Stomach (tissue), 4 donors: ENCODE results near the gene CTNND1.

Experiments
- EP300 ChIP-seq: sonication (generic); formaldehyde crosslinking; IDR thresholded peaks from one replicate; pipeline ENCODE4 v1.6.1; 2017; ENCODE audit warnings: antibody characterized with exemption
- POLR2A ChIP-seq, 4 donors: fragments of 450-650 bp; IDR thresholded peaks; one replicate each; pipeline ENCODE4 v1.6.1; 2016; ENCODE audit warnings: antibody characterized with exemption in 4 of 4, control low read depth in 2 of 4, mild to moderate bottlenecking in 1 of 4, moderate library complexity in 1 of 4
- POLR2AphosphoS5 ChIP-seq, 3 donors: sonication (generic); formaldehyde crosslinking; IDR thresholded peaks; one replicate each; pipeline ENCODE4 v1.6.1; 2016; ENCODE audit warnings: antibody characterized with exemption in 3 of 3
- TF ChIP-seq, protein P1 (sequence below), 7 experiments: fragments of 450-650 bp in 4 of 7; fragments of 200-600 bp in 3 of 7; sonication (generic) in 3 of 7; IDR thresholded peaks; one replicate each; pipeline ENCODE4 v1.5.1; 2016 to 2019; ENCODE audit warnings: antibody characterized with exemption in 7 of 7, control low read depth in 2 of 7, mild to moderate bottlenecking in 1 of 7

DNA sequence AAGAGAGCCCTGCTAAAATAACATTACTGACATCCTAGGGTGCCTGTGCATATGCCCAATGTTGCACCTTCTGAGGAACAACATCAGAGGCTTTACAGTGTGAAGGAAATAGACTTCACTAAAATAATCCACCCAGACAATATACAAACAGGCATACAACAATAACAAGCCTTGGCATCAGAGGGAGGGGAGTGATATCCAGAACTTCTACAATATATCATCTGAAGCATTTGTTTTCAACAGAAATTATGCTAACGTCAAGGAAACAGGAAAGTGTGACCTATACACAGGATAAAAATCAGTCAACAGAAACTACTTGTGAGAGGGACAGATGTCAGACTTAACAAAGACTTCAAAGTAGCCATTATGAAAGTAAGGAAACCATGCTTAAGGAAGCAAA is 81.3 kb downstream of the CTNND1 start:
- TF ChIP-seq POLR2A (IDR thresholded peaks at IDR 0.05) (no peak), POLR2AphosphoS5 (IDR thresholded peaks at IDR 0.05) (no peak), EP300 (no peak)
- TF ChIP-seq, protein P1, sequence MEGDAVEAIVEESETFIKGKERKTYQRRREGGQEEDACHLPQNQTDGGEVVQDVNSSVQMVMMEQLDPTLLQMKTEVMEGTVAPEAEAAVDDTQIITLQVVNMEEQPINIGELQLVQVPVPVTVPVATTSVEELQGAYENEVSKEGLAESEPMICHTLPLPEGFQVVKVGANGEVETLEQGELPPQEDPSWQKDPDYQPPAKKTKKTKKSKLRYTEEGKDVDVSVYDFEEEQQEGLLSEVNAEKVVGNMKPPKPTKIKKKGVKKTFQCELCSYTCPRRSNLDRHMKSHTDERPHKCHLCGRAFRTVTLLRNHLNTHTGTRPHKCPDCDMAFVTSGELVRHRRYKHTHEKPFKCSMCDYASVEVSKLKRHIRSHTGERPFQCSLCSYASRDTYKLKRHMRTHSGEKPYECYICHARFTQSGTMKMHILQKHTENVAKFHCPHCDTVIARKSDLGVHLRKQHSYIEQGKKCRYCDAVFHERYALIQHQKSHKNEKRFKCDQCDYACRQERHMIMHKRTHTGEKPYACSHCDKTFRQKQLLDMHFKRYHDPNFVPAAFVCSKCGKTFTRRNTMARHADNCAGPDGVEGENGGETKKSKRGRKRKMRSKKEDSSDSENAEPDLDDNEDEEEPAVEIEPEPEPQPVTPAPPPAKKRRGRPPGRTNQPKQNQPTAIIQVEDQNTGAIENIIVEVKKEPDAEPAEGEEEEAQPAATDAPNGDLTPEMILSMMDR (IDR thresholded peaks at IDR 0.05) = no peak
